Mesothelial cell of epicardium (in vitro differentiated cells): ENCODE results near the gene NDRG4. TPM values are rescaled to one million over a fixed set of nuclear protein-coding genes. Genes with fewer than 3 reads are reported as not detected.

Experiments used
- DNase-seq, 2 experiments: peaks; one replicate each; pipeline ENCODE4 v3.0.0; 2021; ENCODE audit warnings: low spot score in 2 of 2; ENCODE audit not compliant: unreplicated experiment in 2 of 2
- H3K27ac Mint-ChIP-seq: 2 replicates; pipeline ENCODE4 v1.8.0; 2021; ENCODE audit warnings: mixed read lengths
- H3K27me3 Mint-ChIP-seq: 2 replicates; pipeline ENCODE4 v1.8.0; 2021; ENCODE audit warnings: low read depth, mixed read lengths
- H3K36me3 Mint-ChIP-seq: 2 replicates; pipeline ENCODE4 v1.8.0; 2021; ENCODE audit warnings: mixed read lengths
- H3K4me1 Mint-ChIP-seq: 2 replicates; pipeline ENCODE4 v1.8.0; 2021; ENCODE audit warnings: mixed read lengths
- H3K4me3 Mint-ChIP-seq: 2 replicates; pipeline ENCODE4 v1.8.0; 2021; ENCODE audit warnings: mild to moderate bottlenecking, moderate library complexity, mixed read lengths
- H3K9me3 Mint-ChIP-seq: 2 replicates; pipeline ENCODE4 v1.8.0; 2021; ENCODE audit warnings: mixed read lengths
- CTCF ChIP-seq: fragments of 200-600 bp; sonication (generic); IDR thresholded peaks from one replicate; pipeline ENCODE4 v1.5.0; 2021; ENCODE audit warnings: antibody characterized with exemption; ENCODE audit not compliant: unreplicated experiment
- total RNA-seq: library from RNA; stranded (reverse); gene quantifications from 3 replicates; pipeline ENCODE4 v1.2.1, GENCODE V29; 2021

Gene NDRG4
- total RNA-seq, 1 donor from 2014 or later = 17.4 TPM

- H3K27me3 Mint-ChIP-seq = peaks cover 71% of the 10 kb centered on the region
- peak overlapping the region; percentile 60 for H3K4me3 Mint-ChIP-seq
- TF ChIP-seq CTCF = no peak
- peaks cover 7% of the 10 kb centered on the region for H3K4me1 Mint-ChIP-seq
- H3K36me3 Mint-ChIP-seq = no peaks in the 10 kb centered on the region
- no peak for DNase-seq
- H3K9me3 Mint-ChIP-seq = no peaks in the 10 kb centered on the region
- no peak overlapping the region for H3K27ac Mint-ChIP-seq
Observed at GRCh38 chr16:58462499-58462996, 37.4 kb upstream of the NDRG4 start.

DNA sequence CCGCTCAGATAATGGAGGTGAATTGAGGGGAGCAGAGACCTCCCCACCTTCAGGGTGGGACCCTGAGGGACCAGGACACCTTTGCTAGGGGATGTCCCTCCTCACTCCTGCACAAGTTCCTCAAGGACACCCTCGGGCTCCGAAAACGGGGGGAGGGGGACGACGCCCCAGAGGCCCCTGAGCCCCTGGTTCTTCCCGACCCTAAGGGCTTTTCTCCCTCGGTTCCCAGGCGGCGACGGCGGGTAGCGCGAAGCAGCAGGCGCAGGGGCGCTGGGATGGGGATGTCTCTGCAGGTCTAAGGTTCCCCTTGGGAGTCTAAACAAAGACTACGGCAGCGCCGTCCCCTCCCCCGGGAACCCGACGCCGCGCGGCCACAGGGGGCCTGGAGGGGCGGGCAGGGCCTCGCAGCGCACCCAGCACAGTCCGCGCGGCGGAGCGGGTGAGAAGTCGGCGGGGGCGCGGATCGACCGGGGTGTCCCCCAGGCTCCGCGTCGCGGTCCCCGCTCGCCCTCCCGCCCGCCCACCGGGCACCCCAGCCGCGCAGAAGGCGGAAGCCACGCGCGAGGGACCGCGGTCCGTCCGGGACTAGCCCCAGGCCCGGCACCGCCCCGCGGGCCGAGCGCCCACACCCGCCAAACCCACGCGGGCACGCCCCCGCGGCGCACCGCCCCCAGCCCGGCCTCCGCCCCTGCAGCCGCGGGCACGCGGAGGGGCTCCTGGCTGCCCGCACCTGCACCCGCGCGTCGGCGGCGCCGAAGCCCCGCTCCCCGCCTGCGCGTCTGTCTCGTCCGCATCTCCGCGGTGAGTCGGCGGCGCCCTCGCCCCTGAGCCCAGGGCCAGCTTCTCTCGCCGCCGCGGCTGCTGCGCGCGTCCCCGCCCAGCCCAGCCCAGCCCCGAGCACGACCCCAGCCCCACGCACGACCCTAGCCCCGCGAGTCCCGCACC lies 36.7 kb upstream of the NDRG4 start:
- H3K27ac Mint-ChIP-seq = no peak overlapping the region
- no peak for TF ChIP-seq CTCF
- H3K4me1 Mint-ChIP-seq = peaks cover 7% of the 10 kb centered on the region
- H3K4me3 Mint-ChIP-seq = peak overlapping the region; percentile 60
- H3K27me3 Mint-ChIP-seq = peaks cover 79% of the 10 kb centered on the region
- no peaks in the 10 kb centered on the region for H3K36me3 Mint-ChIP-seq
- no peaks in the 10 kb centered on the region for H3K9me3 Mint-ChIP-seq
- peak; percentile 32 to 56 for DNase-seq

- TF ChIP-seq CTCF = no peak
- Mint-ChIP-seq H3K27ac (no peak overlapping the region), H3K36me3 (no peaks in the 10 kb centered on the region), H3K9me3 (no peaks in the 10 kb centered on the region), H3K4me1 (peaks cover 7% of the 10 kb centered on the region), H3K4me3 (peak overlapping the region; percentile 67), H3K27me3 (peaks cover 85% of the 10 kb centered on the region)
- DNase-seq = peak in 1 of 2 experiments; percentile 51
Observed at GRCh38 chr16:58464047-58464915, 35.7 kb upstream of the NDRG4 start.

DNA sequence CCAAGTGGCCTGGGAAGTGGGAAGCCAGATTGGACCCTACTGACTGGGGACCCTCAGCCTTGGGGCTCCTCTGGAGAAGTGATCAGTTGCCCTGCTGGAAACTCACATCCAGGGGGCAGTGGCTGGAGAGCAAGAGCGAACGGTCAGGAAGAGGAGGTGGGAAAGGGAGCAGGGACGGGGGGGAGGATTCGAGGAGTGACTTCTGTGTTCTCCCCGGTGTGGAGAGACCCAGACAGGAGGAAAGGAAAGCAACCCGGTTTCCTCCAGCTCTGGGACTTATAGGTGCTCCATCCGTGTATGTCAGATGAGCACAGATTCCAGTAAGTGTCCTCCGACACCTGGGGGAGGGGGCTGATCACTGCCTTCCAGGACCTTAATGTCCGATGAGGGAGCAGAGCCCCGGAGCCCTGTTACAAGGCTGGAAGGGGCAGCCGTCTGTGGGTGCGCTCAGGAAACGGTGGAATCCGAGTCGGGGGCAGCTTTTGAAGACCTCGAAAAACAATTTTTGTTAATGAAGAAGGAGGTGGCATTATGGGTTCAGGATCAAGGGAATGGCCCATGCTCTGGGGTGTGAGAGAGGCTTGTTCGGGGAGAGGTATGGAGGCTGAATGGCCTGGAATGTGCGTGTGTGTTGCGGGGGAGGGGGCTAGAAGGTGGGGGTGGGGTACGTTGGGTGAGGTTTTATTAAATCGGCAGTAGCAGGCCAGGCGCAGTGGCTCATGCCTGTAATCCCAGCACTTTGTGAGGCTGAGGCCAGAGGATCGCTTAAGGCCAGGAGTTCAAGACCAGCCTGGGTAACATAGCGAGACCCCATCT lies 34.8 kb upstream of the NDRG4 start:
- Mint-ChIP-seq H3K4me1 (peaks cover 7% of the 10 kb centered on the region), H3K27me3 (peaks cover 87% of the 10 kb centered on the region), H3K36me3 (no peaks in the 10 kb centered on the region), H3K27ac (no peak overlapping the region), H3K4me3 (peak overlapping the region; percentile 67), H3K9me3 (no peaks in the 10 kb centered on the region)
- no peak for TF ChIP-seq CTCF
- no peak for DNase-seq

GRCh38 chr16:58465817-58466216 lies 34.1 kb upstream of the NDRG4 start:
- Mint-ChIP-seq H3K36me3 (no peaks in the 10 kb centered on the region), H3K27me3 (peaks cover 87% of the 10 kb centered on the region), H3K4me1 (peaks cover 7% of the 10 kb centered on the region), H3K9me3 (no peaks in the 10 kb centered on the region), H3K4me3 (no peak overlapping the region), H3K27ac (no peak overlapping the region)
- DNase-seq = no peak
- TF ChIP-seq CTCF = no peak
